K562 (cell line): ENCODE measurements around the gene TMED5. TPM values are rescaled to one million over a fixed set of nuclear protein-coding genes. Genes with fewer than 3 reads are reported as not detected.

Experiments
- ARHGAP35 ChIP-seq: fragments of 450-650 bp; IDR thresholded peaks from 2 replicates; pipeline ENCODE4 v1.6.1; 2018; ENCODE audit not compliant: partially characterized antibody
- CBFA2T2 ChIP-seq: fragments of 450-650 bp; conservative IDR thresholded peaks from 2 replicates; pipeline ENCODE4 v1.6.1; 2017; ENCODE audit warnings: mild to moderate bottlenecking
- FOXA1 ChIP-seq: fragments of 450-650 bp; IDR thresholded peaks from 2 replicates; pipeline ENCODE4 v1.6.1; 2016; ENCODE audit warnings: mild to moderate bottlenecking, borderline replicate concordance
- FOXJ2 ChIP-seq: fragments of 200-800 bp; sonication (Bioruptor generic); IDR thresholded peaks from 2 replicates; pipeline ENCODE4 v1.6.1; 2016; ENCODE audit warnings: missing genetic modification characterization, missing compliant biosample characterization
- GTF2E2 ChIP-seq: fragments of 200-800 bp; sonication (Bioruptor generic); IDR thresholded peaks from 2 replicates; pipeline ENCODE4 v1.6.1; 2016; ENCODE audit warnings: missing genetic modification characterization, missing compliant biosample characterization
- HDAC8 ChIP-seq: fragments of 450-650 bp; IDR thresholded peaks from 2 replicates; pipeline ENCODE4 v1.6.1; 2016; ENCODE audit warnings: mild to moderate bottlenecking, missing genetic modification characterization, moderate library complexity, missing compliant biosample characterization
- MAZ ChIP-seq, 2 experiments: fragments of 450-650 bp in 1 of 2; sonication (generic) in 1 of 2; formaldehyde crosslinking; IDR thresholded peaks in 1 of 2; conservative IDR thresholded peaks in 1 of 2; 2 replicates each; pipeline versions ENCODE4 v1.4.0 to v1.5.0; 2020; ENCODE audit warnings: mild to moderate bottlenecking in 1 of 2, missing genetic modification reagents in 1 of 2
- NR2C1 ChIP-seq, 2 experiments: fragments of 450-650 bp; IDR thresholded peaks; 2 replicates each; pipeline ENCODE4 v1.6.1; 2017; ENCODE audit warnings: mild to moderate bottlenecking in 2 of 2, antibody characterized with exemption in 1 of 2, inconsistent platforms in 1 of 2, missing compliant biosample characterization in 1 of 2, missing genetic modification characterization in 1 of 2
- PCBP1 ChIP-seq: fragments of 200-400 bp; formaldehyde crosslinking; IDR thresholded peaks from 2 replicates; pipeline ENCODE4 v1.6.1; 2018; ENCODE audit warnings: mild to moderate bottlenecking, low read depth, low read length; ENCODE audit not compliant: poor library complexity, severe bottlenecking
- RB1 ChIP-seq: fragments of 450-650 bp; IDR thresholded peaks from 2 replicates; pipeline ENCODE4 v1.6.1; 2017; ENCODE audit warnings: low read depth, mild to moderate bottlenecking
- RBM25 ChIP-seq: fragments of 200-400 bp; formaldehyde crosslinking; IDR thresholded peaks from 2 replicates; pipeline ENCODE4 v1.6.1; 2018; ENCODE audit warnings: low read length, low read depth, moderate library complexity; ENCODE audit not compliant: severe bottlenecking
- RNF2 ChIP-seq: sonication (generic); IDR thresholded peaks from 2 replicates; pipeline ENCODE4 v1.6.1; 2016
- U2AF2 ChIP-seq: fragments of 200-400 bp; formaldehyde crosslinking; optimal IDR thresholded peaks from 2 replicates; pipeline ENCODE3; 2017; ENCODE audit warnings: low read depth, mild to moderate bottlenecking, low read length
- XRCC4 ChIP-seq: IDR thresholded peaks from one replicate; pipeline ENCODE4 v1.6.1; 2011; ENCODE audit not compliant: insufficient read depth, insufficient read length; ENCODE audit errors: extremely low read depth
- ZNF431 ChIP-seq: sonication (generic); formaldehyde crosslinking; IDR thresholded peaks from 2 replicates; pipeline ENCODE4 v1.8.0; 2022; ENCODE audit warnings: mild to moderate bottlenecking, missing genetic modification reagents
- polyA plus RNA-seq, 8 experiments: library from polyadenylated mRNA; depleted of rRNA in 4 of 8; stranded (reverse) in 5 of 8; unstranded in 3 of 8; fragments of >200 nt; fragmentation: Nextera tagmentation in 2 of 8; fragmentation: Illumina TruSeq in 1 of 8; extraction: Ambion mirVana in 2 of 8; extraction: Trizol in 1 of 8; gene quantifications; 2 replicates each; pipeline versions ENCODE4 v1.2.1 to v1.2.3, GENCODE V29; 2011 to 2014; ENCODE audit warnings: inconsistent platforms in 1 of 8, missing spikeins in 1 of 8
- total RNA-seq, 7 experiments: library from RNA; depleted of rRNA in 6 of 7; stranded (reverse); fragments of >200 nt in 6 of 7; fragmentation: Illumina TruSeq in 2 of 7; extraction: Trizol in 2 of 7; gene quantifications; 2 replicates each; pipeline versions ENCODE4 v1.2.1 to v1.2.3, GENCODE V29; 2011 to 2021; ENCODE audit warnings: low replicate concordance in 1 of 7
- TF ChIP-seq, protein P1 (sequence below): fragments of 250-450 bp; sonication (Bioruptor Pico); IDR thresholded peaks from 2 replicates; pipeline ENCODE4 v1.5.0; 2020; ENCODE audit warnings: mild to moderate bottlenecking
- TF ChIP-seq, protein P2 (sequence below): fragments of 450-650 bp; IDR thresholded peaks from 2 replicates; pipeline ENCODE4 v1.6.1; 2018; ENCODE audit not compliant: partially characterized antibody
- TF ChIP-seq, protein P3 (sequence below): fragments of 450-650 bp; formaldehyde crosslinking; IDR thresholded peaks from 2 replicates; pipeline ENCODE4 v1.4.0; 2022; ENCODE audit warnings: mild to moderate bottlenecking, moderate library complexity
- TF ChIP-seq, protein P4 (sequence below): fragments of 250-450 bp; sonication (Bioruptor Pico); IDR thresholded peaks from 2 replicates; pipeline ENCODE4 v1.9.0; 2021; ENCODE audit warnings: mild to moderate bottlenecking, inconsistent platforms

The TMED5 gene
- total and polyA plus RNA-seq, 9 of the 15 experiments (the other 6 are each of a cell fraction or from before 2014, with no cell fraction given): 28.7 to 83.7 (median 67.2) TPM

DNA sequence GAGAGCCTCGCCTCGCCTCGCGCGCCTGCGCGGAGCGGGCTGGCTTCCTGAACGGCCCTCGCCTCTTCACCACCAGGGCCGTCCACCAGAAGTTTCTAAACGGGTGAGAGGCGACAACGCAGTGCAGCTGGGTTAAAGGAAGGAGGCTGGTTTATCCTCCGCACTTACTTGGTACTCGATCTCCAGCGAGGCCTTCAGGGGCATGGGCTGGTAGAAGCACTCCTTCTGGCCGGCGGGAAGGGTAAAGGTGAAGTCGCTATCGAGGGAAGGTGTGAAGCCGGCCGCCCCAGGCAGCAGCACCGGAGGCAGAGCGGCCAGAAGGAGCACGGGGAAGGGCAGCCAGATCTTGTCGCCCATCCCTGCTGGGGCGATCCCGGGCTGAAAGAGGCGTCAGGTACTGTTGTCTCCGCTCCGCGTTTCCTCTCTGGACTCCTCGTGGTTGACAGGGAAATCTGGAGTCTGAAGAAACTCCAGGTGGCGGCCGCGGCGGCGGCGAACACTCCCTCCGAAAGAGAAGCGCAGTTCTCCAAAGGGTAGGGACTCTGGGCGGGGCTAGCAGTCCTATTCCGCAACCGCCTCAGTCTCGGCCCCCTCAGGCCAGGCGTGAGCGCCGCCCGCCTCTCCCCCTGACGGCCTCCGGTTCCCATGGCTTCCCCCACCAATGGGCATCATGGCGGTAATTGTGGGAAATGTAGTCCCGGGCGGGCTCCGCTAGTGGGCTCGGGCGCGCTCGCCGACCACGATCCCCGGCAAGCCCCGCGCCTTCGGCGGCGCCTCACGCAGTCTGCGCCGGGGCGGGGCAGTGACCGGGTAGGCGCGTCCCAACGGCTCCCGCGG, at the start of gene TMED5 (continued):
- TF ChIP-seq U2AF2: no peak
- TF ChIP-seq GTF2E2 (tag): peak; percentile 61; the same call in 1 of the 2 replicates
- no peak; the same call in 1 of the 2 replicates for TF ChIP-seq RB1
- no peak for TF ChIP-seq CBFA2T2
- no peak for TF ChIP-seq ARHGAP35
- peak; percentile 26; the same call in 1 of the 2 replicates for TF ChIP-seq HDAC8 (tag)
- TF ChIP-seq NR2C1 (IDR thresholded peaks at IDR 0.05): no peak
- TF ChIP-seq NR2C1 (tag; IDR thresholded peaks at IDR 0.05): no peak
- TF ChIP-seq, protein P1, sequence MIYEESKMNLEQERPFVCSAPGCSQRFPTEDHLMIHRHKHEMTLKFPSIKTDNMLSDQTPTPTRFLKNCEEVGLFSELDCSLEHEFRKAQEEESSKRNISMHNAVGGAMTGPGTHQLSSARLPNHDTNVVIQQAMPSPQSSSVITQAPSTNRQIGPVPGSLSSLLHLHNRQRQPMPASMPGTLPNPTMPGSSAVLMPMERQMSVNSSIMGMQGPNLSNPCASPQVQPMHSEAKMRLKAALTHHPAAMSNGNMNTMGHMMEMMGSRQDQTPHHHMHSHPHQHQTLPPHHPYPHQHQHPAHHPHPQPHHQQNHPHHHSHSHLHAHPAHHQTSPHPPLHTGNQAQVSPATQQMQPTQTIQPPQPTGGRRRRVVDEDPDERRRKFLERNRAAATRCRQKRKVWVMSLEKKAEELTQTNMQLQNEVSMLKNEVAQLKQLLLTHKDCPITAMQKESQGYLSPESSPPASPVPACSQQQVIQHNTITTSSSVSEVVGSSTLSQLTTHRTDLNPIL (CRISPR knock-in tag): no peak
- no peak; the same call in 1 of the 2 replicates for TF ChIP-seq FOXJ2 (tag)
- TF ChIP-seq, protein P2, sequence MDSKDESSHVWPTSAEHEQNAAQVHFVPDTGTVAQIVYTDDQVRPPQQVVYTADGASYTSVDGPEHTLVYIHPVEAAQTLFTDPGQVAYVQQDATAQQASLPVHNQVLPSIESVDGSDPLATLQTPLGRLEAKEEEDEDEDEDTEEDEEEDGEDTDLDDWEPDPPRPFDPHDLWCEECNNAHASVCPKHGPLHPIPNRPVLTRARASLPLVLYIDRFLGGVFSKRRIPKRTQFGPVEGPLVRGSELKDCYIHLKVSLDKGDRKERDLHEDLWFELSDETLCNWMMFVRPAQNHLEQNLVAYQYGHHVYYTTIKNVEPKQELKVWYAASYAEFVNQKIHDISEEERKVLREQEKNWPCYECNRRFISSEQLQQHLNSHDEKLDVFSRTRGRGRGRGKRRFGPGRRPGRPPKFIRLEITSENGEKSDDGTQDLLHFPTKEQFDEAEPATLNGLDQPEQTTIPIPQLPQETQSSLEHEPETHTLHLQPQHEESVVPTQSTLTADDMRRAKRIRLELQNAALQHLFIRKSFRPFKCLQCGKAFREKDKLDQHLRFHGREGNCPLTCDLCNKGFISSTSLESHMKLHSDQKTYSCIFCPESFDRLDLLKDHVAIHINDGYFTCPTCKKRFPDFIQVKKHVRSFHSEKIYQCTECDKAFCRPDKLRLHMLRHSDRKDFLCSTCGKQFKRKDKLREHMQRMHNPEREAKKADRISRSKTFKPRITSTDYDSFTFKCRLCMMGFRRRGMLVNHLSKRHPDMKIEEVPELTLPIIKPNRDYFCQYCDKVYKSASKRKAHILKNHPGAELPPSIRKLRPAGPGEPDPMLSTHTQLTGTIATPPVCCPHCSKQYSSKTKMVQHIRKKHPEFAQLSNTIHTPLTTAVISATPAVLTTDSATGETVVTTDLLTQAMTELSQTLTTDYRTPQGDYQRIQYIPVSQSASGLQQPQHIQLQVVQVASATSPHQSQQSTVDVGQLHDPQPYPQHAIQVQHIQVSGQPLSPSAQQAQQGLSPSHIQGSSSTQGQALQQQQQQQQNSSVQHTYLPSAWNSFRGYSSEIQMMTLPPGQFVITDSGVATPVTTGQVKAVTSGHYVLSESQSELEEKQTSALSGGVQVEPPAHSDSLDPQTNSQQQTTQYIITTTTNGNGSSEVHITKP: no peak
- TF ChIP-seq, protein P3, sequence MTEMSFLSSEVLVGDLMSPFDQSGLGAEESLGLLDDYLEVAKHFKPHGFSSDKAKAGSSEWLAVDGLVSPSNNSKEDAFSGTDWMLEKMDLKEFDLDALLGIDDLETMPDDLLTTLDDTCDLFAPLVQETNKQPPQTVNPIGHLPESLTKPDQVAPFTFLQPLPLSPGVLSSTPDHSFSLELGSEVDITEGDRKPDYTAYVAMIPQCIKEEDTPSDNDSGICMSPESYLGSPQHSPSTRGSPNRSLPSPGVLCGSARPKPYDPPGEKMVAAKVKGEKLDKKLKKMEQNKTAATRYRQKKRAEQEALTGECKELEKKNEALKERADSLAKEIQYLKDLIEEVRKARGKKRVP (CRISPR knock-in tag): no peak
- TF ChIP-seq MAZ (CRISPR knock-in tag; conservative IDR thresholded peaks at IDR 0.05 in 1 of 2, IDR thresholded peaks at IDR 0.05 in 1 of 2): peak; percentile 89 to 90
- TF ChIP-seq FOXA1: no peak
- peak; percentile 89 for TF ChIP-seq PCBP1
- TF ChIP-seq RNF2: peak; percentile 25; the same call in 1 of the 2 replicates
- TF ChIP-seq ZNF431 (CRISPR knock-in tag): peak; percentile 74; the same call in 1 of the 2 replicates
- peak; percentile 54 for TF ChIP-seq RBM25
- TF ChIP-seq, protein P4, sequence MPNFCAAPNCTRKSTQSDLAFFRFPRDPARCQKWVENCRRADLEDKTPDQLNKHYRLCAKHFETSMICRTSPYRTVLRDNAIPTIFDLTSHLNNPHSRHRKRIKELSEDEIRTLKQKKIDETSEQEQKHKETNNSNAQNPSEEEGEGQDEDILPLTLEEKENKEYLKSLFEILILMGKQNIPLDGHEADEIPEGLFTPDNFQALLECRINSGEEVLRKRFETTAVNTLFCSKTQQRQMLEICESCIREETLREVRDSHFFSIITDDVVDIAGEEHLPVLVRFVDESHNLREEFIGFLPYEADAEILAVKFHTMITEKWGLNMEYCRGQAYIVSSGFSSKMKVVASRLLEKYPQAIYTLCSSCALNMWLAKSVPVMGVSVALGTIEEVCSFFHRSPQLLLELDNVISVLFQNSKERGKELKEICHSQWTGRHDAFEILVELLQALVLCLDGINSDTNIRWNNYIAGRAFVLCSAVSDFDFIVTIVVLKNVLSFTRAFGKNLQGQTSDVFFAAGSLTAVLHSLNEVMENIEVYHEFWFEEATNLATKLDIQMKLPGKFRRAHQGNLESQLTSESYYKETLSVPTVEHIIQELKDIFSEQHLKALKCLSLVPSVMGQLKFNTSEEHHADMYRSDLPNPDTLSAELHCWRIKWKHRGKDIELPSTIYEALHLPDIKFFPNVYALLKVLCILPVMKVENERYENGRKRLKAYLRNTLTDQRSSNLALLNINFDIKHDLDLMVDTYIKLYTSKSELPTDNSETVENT (CRISPR knock-in tag): no peak; the same call in 1 of the 2 replicates
- TF ChIP-seq XRCC4: no peak
